ENCODE results near the gene MESP1. TPM values are rescaled to one million over a fixed set of nuclear protein-coding genes. Genes with fewer than 3 reads are reported as not detected.

The MESP1 gene
- total and polyA plus RNA-seq, 2 of the 8 experiments (the other 6 are each of a cell fraction or from before 2014, with no cell fraction given) = 0.15 to 0.23 TPM

DNA sequence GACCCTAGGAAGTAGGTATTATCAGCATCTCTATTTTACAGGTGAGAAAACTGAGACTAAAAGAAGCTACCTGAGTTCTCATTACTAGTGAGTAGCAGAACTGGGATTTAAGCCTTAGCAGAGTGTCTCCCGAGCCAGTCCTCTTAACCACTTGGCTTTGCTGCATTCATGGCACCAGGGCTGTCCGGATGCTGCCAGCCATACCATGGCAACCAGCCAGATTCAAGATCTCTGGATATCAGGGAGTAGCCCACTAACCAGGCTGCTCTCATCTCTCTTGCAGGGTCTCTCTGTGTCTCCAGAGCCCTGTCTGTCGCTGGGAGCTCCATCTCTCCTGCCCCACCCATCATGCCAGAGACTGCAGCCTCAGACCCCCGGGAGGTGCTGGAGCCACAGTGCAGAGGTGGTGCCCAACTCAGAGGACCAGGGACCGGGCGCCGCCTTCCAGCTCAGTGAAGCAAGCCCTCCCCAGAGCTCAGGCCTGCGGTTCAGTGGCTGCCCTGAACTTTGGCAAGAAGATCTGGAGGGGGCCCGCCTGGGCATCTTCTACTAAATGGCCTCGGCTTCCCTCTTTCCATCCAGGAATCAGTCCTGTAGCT, 26.8 kb upstream of the MESP1 start (continued):
- TF ChIP-seq RAD21 (IDR thresholded peaks at IDR 0.05 in 1 of 2, conservative IDR thresholded peaks at IDR 0.05 in 1 of 2; ENCODE audit: low read depth in 2 of 2, low read length in 2 of 2) = no peak
- no peak for TF ChIP-seq KDM5A (IDR thresholded peaks at IDR 0.05; ENCODE audit: low read length)
- no peak for TF ChIP-seq ASH2L (IDR thresholded peaks at IDR 0.05; ENCODE audit: low read length)
